HG02571 (cell line): ENCODE data around the gene IL1RAPL2.
"Not testable (repeated sequence)": the region's sequence is repeated elsewhere in the genome, so short reads cannot be mapped to it uniquely, and the experiment has no call there.

Experiments
- ATAC-seq: cut with Tn5 transposase; IDR thresholded peaks from one replicate; pipeline ENCODE4 v1.9.1; 2021; ENCODE audit warnings: mild to moderate bottlenecking, moderate library complexity; ENCODE audit not compliant: unreplicated experiment

IL1RAPL2 gene

DNA sequence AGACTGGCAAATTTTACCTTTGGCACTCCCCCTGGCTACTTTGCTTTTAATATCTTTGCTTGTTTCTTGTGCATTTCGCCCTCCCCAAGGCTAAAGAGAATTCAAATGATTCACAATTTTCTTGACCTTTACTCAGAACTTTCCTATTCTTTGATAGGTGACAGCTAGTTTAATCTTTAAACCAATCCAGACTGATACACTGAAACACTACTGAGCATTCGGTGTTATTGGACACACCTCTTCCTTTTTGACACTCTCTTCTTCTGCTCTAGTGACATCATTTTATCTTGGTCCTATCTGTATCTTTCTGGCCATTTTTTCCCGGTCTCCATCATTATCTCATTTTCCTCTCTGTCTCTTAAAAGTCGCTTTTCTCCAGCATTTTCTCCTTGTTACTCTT is 103.1 kb downstream of the IL1RAPL2 start:
- no peak for ATAC-seq

GRCh38 chrX:104670051-104670450 is 104.1 kb downstream of the IL1RAPL2 start:
- no peak for ATAC-seq

- not testable (repeated sequence) for ATAC-seq
Observed at GRCh38 chrX:104677517-104677916, 111.5 kb downstream of the IL1RAPL2 start.

DNA sequence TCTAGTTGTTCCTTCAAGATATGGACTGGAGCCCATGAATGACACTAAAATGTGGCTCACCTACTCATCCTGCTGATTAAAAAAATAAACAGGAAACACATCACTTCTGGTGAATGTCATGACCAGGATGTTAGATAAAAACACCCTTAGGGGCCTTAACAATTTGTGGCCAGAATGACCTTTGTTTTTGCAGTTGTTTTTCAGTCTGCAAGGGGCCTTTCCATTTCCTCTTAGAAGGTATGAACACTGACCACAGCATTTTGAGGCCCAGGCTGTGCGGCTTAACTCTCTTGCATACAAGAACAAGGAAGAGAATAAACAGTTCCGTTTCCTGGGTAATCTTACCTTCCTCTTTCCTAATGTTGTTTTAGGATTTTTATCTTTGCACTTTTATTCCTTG is 113.2 kb downstream of the IL1RAPL2 start:
- ATAC-seq = no peak

DNA sequence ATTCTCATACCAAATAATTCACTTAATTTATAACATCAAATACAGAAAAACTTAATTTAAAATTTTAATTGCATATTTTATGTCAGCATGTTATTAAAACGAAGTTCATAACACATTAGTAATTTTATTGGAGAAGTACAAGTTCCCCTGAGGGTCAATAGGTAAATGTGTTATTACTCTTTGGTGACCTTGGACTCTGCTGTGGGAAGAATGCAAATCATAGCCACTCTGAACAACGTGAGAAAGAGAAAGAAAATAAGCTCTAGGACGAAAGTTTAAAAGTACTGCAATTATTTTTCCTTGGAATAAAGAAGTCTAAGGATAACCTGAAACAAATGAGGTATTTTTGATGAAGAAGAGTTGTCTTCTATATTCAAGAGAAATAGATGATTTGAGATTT is 115.2 kb downstream of the IL1RAPL2 start:
- ATAC-seq = no peak

- no peak for ATAC-seq
Observed at GRCh38 chrX:104684077-104684476, 118.1 kb downstream of the IL1RAPL2 start.

GRCh38 chrX:104695593-104695992 is 129.6 kb downstream of the IL1RAPL2 start:
- no peak for ATAC-seq

GRCh38 chrX:104696667-104697066 is 130.7 kb downstream of the IL1RAPL2 start:
- no peak for ATAC-seq

- ATAC-seq = no peak
Observed at GRCh38 chrX:104697294-104697693, 131.3 kb downstream of the IL1RAPL2 start.

- no peak for ATAC-seq
Observed at GRCh38 chrX:104707042-104707441, 141.0 kb downstream of the IL1RAPL2 start.

DNA sequence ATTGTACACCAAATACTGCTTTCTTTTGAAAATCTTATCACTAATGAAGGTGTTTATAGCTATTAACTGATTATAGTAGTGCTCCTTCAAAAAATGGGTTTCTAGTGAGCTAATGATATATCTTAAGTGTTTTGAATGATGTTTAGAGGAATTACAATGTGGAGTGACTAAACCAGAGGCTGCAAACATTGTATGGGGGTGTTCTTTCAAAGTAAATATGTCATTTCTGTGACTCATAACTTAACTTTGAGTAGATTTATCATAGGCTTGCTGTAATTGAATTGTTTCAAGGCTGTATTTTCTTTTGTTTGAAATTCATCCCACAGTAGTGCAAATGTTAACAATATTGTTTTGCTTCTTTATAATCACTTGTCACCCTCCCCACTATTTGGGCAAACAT is 141.6 kb downstream of the IL1RAPL2 start:
- ATAC-seq = no peak

- ATAC-seq = no peak
Observed at GRCh38 chrX:104712515-104712914, 146.5 kb downstream of the IL1RAPL2 start.

GRCh38 chrX:104721854-104722253 is 155.9 kb downstream of the IL1RAPL2 start:
- no peak for ATAC-seq

DNA sequence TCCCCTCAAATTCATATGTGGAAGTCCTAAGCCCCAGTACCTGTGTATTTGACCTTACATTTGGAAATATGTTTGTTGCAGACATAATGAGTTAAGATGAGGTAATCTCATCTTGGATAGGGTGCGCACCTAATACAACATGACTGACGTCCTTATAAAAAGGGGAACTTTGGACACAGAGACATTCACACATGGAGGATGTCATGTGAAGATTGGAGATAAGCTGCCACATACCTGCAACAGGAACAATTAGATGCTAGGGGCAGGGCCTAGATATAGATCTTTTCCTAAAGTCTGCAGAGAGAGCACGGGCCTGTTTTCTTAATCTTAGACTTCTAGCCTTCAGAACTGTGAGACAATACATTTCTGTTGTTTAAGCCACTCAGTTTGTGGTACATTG is 162.5 kb downstream of the IL1RAPL2 start:
- ATAC-seq = no peak

GRCh38 chrX:104742355-104742754 is 176.4 kb downstream of the IL1RAPL2 start:
- no peak for ATAC-seq

DNA sequence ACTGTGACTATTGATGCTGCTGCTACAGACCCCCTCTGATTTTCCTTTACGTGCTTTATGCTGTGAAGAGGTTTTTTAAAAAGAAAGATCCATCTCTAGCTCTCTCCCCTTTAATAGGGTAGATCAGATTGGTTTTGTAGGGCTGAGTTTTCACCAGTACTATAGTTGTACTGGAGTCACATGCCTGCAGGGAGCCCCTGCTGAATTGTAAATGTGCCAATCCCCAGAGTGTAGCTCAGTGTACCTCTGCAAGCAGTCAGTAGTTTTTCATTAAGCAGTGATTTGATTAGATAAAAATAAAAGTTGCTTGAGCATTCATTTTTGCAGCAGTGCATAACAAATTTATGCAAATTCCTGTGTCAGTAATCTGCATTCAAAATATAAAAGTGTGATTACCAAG is 179.2 kb downstream of the IL1RAPL2 start:
- no peak for ATAC-seq

DNA sequence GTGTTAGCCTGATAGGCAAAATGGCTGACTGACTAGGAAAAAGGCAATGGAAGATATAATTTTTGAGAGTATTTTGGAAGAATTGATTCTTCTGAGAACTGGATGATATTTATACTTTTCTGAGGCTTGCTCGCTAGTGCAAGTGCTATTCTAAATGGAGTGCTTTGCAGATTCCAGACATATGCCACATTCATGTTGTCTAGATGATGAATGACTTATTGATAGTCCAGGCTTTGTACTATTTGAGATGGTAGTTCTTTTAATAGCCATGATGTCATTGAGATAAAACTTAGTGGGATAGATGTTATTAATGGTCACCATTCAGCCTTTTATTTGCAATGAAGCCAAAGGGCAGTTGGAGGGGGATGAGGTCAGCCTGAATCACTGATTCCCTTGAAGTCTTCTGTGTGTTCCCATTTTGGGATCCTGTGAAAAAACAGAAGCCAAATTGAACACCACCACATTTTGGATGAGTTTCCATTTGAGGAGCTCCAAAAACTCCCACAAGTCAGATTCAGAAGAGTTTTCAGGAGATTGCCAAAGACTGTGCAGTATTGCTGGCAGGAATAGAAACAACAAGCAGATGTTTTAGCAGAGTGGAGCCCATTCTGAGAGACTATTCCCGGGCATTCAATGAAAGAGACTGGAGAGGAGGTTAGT is 184.1 kb downstream of the IL1RAPL2 start:
- ATAC-seq = no peak

- ATAC-seq = no peak
Observed at GRCh38 chrX:104762641-104763040, 196.6 kb downstream of the IL1RAPL2 start.

GRCh38 chrX:104789784-104790183 is 223.8 kb downstream of the IL1RAPL2 start:
- no peak for ATAC-seq

DNA sequence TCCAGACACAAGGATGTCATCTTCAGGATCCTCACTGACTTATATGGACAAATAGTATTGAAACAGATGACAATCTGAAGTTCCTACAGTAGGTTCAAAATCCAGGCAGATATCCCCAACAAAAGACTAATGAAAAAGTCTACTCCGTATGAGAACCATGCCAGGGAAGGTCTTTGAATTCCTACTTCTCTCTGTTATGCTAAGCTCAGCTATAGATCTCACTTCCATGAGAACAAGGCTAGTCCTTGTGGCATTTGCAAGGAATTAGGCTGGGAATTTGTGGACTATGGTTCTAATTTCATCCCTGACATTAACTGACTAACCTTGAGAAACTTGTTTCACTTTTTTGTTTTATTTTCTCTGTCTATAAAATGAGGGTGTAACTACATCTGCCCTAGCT is 229.8 kb downstream of the IL1RAPL2 start:
- no peak for ATAC-seq

DNA sequence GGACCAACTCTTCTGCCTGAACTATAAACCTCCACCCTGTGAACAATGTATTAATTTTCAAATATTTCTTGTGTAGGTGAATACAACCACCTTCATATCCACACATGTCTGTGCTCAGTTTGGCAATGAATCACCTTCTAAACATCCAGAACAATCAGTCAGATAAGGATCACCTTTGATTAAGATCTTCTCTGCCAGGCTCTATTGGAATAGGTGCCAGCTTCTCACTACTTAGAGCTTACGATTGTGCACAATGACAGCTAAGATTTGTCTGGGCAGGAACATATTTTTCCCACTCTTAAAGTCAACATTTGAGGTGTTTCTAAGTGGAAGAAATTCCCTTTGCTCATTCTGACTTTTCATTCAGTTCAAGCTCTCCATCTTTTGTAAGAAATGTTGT is 237.2 kb downstream of the IL1RAPL2 start:
- ATAC-seq = no peak

GRCh38 chrX:104806346-104806745 is 240.3 kb downstream of the IL1RAPL2 start:
- no peak for ATAC-seq

DNA sequence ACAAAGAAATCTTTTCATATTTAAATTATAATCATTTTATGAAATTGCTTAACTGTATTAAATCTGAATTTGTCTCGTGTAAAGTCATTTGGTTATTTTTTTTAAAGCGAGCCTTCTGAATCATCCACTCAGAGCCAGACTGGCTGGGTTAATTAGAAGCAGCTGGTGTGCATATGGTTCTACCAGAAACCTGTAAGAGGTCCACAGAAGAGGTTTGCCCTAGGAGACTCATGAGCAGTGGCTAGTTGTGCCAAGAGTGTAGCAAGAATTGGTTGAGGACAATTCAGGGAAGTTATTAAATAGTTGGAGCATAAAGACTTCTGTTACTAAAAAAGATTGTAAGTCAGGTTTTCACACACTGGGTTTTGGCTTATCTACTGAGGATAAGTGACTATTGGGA is 267.4 kb downstream of the IL1RAPL2 start:
- no peak for ATAC-seq
